ENCODE data around the gene ANKRD33B.

The ANKRD33B gene

DNA sequence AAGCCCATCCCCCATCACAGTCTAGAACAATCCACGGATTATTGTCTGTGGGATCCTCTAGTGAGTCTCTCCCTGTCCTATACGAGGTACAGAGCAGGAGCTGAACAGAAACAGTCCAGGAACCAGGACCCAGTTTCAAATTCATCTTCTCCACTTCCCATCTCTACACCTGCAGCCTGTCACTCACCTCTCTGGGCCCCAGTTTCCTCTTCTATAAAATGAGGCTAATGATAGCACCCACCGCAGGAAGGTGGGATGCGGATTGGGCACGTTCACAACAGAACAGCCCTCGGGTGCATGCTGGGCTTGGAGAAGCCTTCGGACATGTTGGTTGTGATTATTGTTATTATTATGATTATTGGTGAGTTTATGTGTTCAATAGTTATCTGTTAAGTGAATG lies 78.5 kb downstream of the ANKRD33B start:
- no peak for DNase-seq

DNA sequence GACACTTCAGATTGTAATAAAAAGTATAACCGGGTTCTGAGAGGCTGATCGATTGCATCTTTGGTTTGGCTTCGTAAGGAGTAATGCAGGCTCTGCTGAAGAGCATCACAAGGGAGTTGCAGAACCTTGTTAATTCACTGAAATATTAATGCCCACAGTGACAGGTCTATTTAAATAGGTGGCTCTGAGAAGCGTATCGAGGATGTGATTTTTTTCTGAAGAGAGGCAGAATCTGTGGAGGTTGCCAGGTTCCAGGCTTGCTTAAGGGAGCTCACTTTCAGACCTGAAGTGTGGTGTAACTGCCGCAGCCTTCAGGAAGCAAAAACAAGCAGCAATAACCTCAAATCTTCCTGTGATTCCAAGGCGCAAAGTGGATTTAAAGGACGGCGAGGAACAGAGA lies 80.3 kb downstream of the ANKRD33B start:
- no peak for DNase-seq

- DNase-seq: no peak
These were observed 81.3 kb downstream of the ANKRD33B start for GRCh38 chr5:10645146-10645545.

DNA sequence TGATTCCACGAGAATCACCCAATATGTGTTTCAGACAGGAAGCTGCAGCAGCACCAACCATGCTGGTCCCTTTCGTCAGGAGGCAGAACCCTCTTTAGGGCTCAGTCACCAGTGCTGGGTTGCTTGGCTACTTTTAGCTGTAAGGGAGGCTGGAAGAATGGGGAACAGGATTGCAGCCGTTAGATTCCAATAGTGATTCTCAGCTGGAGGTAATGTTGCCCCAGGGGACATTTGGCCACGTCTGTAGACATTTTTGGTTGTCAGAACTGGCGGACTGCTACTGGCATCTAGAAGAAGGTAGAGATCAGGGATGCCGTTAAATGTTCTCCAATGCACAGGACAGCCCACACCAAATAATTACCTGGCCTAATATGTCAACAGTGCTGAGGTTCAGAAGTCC lies 81.8 kb downstream of the ANKRD33B start:
- DNase-seq: no peak

GRCh38 chr5:10647640-10648039 lies 83.8 kb downstream of the ANKRD33B start:
- no peak for DNase-seq

DNA sequence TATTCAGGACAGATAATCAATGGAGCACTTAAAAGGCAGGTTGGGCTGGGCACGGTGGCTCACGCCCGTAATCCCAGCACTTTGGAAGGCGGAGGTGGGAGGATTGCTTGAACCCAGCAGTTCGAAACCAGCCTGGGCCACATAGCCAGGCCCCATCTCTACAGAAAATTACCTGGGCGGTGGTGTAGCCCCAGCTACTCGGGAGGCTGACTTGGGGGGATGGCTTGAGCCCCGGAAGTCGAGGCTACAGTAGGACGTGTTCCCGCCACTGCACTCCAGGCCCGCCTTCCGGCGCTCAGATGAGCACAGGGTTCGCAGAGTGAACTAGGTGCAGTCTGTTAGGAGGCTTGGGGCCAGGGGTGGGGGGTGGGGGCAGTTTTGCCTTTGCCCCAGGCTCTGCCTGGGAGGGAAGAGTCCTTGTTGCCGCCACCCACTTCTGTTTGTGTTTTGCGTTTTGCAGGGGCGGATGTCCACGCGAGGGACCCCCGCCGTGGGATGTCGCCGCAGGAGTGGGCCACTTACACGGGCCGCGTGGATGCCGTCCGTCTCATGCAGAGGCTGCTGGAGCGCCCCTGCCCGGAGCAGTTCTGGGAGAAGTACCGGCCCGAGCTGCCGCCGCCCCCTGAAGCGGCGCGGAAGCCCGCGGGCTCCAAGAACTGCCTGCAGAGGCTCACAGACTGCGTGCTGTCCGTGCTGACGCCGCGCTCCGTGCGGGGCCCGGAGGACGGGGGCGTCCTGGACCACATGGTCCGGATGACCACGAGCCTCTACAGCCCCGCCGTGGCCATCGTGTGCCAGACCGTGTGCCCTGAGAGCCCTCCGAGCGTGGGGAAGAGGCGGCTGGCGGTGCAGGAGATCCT lies 85.2 kb downstream of the ANKRD33B start:
- DNase-seq: no peak

DNA sequence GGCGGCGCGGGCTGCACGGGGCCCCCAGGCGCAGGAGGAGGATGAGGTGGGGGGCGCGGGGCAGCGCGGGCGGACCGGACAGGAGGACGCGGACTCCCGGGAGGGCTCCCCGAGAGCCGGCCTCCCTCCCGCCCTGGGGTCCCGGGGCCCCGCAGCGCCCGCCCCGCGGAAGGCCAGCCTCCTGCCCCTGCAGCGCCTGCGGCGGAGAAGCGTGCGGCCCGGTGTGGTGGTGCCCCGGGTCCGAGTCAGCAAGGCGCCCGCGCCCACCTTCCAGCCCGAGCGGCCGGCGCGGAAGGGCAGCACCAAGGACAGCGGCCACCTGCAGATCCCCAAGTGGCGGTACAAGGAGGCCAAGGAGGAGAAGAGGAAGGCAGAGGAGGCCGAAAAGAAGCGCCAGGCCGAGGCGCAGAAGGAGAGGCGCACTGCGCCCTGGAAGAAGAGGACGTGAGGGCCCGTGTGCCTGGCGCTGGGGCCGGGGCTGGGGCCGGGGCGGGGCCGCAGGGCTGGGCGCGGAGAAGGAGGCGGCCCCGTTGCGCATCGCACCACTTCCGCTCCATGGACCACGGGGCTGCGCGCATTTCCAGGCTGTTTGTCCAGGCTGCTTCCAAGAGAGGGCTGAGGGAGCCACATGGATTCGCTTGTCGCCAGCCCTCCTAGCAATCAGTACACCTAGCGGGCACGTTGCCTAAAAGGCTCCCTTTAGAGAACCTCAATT lies 86.0 kb downstream of the ANKRD33B start:
- DNase-seq: no peak

DNA sequence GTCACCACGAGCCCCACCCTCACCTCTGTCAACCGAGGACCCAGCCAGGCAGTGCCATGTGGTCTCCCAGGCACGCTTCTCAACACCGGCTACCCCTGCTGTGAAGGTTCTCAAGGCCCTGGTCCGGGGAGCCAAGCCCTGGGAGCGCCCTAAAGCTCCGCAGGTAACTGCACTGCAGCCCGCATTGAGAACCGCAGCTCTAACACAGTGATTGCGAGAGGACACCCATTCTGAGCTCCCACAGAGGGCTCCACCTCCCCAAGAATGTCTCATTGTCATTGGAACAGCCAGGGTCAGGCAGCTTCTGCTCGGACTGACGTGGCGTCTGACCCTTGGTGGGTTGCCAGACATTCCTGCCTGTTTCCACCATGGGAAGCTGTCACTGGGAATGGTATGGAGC lies 88.3 kb downstream of the ANKRD33B start:
- DNase-seq: no peak

- DNase-seq: no peak
These were observed 88.7 kb downstream of the ANKRD33B start for GRCh38 chr5:10652606-10653005.

GRCh38 chr5:10653043-10653442 lies 89.2 kb downstream of the ANKRD33B start:
- DNase-seq: no peak

DNA sequence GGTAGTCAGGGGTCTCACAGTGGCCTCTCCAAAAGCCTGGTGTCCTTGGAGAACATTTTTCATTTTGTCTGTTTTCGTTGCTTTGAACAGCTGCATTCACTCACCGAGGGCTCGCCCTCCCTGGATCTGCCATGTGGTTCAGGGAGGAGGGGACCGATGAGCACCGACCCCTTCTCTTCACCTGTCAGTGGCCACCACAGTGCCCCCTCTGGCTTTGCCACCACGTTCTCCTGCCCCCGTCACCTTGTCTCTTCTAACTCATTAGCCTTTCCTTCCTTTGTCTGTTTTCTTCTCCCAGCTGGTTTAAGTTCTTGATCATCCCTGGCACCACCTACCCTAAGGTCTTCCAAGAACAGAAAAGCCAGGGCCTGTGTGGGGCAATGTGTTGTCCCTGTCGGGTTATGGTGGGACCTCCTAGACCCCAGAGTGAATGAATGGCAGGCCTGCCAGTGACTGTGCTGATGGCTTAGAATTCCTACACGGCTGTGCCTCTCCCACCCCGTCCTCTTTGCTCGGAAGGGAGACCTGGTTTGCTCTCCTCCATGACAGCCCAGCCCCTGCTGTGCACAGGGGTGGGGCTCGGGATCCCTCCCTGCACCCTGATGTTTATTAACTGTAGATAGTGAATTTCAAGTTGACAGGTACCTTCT lies 90.0 kb downstream of the ANKRD33B start:
- no peak for DNase-seq

- DNase-seq: no peak
These were observed 90.7 kb downstream of the ANKRD33B start for GRCh38 chr5:10654566-10654965.

- no peak for DNase-seq
These were observed 91.5 kb downstream of the ANKRD33B start for GRCh38 chr5:10655161-10655971.

DNA sequence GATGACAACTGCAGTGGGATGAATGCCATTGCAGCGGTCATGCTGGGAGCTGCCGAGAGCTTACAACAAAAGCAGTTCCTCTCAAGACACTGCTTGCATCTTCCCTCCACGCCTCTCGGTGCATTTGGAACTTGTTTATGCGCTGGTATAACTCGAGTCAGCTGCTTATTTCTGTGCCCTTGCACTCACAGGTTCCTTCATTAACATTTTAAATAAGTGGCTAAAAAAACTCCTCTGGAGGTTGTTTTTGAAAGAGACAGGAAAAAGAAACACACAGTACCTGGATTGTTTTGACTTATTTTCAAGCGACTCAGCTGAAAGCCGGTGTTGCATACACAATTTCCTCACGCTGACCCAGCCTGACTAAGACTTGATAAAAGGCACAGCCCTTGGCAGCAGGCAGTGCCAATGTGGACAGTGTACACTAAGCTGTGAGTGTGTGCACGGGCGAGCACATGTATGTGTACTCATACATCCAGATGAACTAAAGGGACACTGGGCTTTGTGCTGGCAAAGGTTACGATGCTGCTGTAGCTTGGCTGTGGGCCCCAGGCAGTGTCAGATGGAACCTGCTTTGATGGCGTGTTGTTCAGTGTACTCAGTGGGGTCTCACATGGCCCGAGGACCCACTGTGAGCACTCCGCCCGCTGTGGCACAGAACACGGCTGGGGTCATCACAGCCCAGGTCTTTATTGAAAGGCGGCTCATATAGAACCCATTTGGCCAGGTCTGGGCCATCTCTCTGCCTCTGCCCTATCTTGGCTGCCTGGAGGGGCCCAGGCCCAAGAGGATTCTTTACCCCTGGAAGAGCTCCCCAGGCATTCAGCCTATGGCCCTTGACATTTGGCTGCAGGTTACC lies 92.3 kb downstream of the ANKRD33B start:
- no peak for DNase-seq

DNA sequence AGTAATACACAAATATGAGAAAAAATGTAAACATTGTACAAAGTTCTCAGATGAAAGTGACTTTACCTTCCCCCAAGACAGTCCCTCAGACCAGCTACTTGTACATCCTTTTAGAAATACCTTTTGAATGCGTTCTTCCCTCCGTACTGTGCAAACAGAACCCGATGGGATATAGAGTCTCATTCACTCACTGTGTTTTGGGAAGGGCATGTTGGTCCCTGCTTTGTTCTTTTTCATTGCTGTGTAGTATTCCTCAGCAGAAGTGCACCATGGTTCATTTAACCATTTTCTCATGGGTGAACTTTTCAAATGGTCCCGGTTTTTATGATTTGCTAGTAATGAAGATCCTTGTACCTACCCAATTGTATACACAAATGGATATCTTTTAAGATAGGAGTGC lies 94.4 kb downstream of the ANKRD33B start:
- no peak for DNase-seq

DNA sequence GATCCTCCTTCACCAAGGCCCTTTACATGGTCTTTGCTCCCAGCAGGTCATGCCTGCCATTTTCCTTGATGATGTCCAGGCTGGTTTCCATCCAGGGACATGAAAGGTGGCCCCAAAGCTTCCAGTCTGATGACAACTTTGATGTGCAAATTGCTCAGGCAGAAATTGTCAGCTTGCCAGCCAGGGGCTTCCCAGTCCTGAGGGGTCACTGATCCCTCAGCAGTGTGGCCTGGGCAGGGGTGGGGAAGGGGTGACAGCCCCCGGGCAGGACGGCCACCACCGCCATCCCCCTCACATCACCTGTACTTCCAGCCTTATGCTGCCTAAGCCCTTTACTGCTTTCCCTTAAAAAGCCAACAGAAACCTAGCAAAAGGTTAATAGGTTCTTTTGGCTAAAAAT lies 96.3 kb downstream of the ANKRD33B start:
- DNase-seq: no peak

DNA sequence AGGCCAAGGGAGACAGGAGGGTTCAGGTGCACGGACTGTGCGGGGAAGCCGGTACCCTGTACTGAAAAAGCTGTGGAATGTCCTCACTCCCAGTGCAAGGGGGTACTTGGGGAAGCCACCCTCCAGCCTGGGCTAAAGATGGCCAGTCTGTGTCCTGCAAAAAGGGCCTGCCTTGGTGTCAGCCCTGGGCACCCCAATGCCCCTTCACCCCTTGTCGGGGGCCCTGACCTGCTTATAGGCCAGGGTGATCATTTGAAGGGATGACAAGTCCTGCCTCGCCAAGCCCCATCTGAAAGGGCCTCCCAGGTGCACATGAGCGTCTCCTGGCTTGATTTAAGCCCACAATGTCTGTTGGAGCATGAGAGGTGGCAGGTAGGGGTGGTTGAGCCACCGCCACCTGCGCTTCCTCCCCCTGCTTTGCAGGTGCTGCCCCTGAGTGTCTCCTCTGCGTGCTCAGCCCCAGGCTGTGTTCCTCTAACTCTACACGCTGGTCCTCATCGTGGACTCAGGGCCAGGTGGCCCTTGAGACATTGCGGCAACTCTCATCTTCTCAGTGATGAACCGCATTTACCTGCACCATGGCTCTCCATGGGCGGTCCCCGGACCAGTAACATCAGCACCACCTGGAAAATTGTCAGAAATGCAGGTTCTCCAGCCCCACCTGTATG lies 97.0 kb downstream of the ANKRD33B start:
- DNase-seq: no peak

DNA sequence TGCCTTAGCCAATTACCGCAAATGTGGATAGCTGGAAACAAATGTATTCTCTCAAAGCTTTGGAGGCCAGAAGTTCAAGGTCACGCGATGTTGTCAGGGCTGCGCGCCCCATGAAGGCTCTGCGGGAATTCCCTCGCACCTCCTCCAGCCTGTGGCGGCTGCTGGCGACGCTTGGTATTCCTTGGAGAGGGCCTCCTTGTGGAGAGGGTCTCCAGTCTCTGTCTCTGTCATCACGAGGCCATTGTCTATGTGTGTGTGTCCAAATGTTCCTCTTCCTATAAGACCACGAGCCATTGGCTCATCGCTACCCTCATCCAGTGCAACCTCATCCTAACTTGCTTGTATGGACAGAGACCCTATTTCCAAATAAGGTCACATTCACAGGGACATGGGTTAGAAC lies 97.5 kb downstream of the ANKRD33B start:
- DNase-seq: no peak

DNA sequence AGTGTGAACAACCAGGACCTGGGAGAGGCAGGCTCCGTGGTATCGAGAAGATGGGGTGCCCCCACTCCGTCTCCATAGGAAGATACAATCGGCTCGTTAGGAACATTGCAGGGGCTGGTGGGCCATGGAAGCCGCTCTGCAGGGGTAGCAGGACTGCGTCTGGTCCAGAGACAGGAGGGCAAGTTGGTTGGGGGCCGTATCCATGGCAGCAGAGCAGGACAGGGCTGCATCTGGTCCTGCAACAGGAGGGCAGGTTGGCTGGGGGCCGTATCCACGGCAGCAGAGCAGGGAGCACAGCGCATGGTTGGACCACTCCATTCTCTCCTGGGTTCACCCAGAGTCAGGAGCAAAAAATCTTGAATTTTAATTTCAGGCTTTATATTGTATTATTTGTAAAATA lies 98.2 kb downstream of the ANKRD33B start:
- DNase-seq: no peak

- no peak for DNase-seq
These were observed 99.0 kb downstream of the ANKRD33B start for GRCh38 chr5:10662661-10663488.
